MCF 10A (cell line): ENCODE measurements around the gene ISLR. TPM values are rescaled to one million over a fixed set of nuclear protein-coding genes. Genes with fewer than 3 reads are reported as not detected.

ENCODE experiments used
- BruUV-seq: library from RNA; stranded (reverse); fragments of 400-500 nt; replicated peaks from 2 replicates; lab custom pipeline; 2021; lab: Mats Ljungman, UMichigan
- CTCF ChIA-PET: fragments of 300-600 bp; sonication (Branson Sonifier 250); formaldehyde crosslinking; extraction: SDS; loops from one replicate; lab custom pipeline; 2021; ENCODE audit warnings: antibody characterized with exemption, inconsistent platforms; lab: Yijun Ruan, JAX
- POLR2A ChIA-PET: fragments of 300-600, 350-650 bp; sonication (Branson Sonifier 250); formaldehyde crosslinking; extraction: SDS; loops from one replicate; lab custom pipeline; 2020; ENCODE audit warnings: antibody characterized with exemption, inconsistent platforms; lab: Yijun Ruan, JAX
- DNase-seq: peaks from one replicate; pipeline ENCODE4 v3.0.0-alpha.2; 2018; ENCODE audit not compliant: unreplicated experiment
- H3K27ac Mint-ChIP-seq: one replicate; pipeline ENCODE4 v1.8.0; 2022; ENCODE audit warnings: mild to moderate bottlenecking, low read depth, mixed read lengths; ENCODE audit not compliant: unreplicated experiment
- H3K27me3 Mint-ChIP-seq: one replicate; pipeline ENCODE4 v1.8.0; 2022; ENCODE audit warnings: mixed read lengths; ENCODE audit not compliant: insufficient read depth, unreplicated experiment
- H3K36me3 Mint-ChIP-seq: one replicate; pipeline ENCODE4 v1.8.0; 2022; ENCODE audit warnings: mild to moderate bottlenecking, moderate library complexity, mixed read lengths; ENCODE audit not compliant: insufficient read depth, unreplicated experiment
- H3K4me1 Mint-ChIP-seq: one replicate; pipeline ENCODE4 v1.8.0; 2022; ENCODE audit warnings: mixed read lengths; ENCODE audit not compliant: insufficient read depth, unreplicated experiment
- H3K4me3 Mint-ChIP-seq: one replicate; pipeline ENCODE4 v1.8.0; 2022; ENCODE audit warnings: mild to moderate bottlenecking, moderate library complexity, mixed read lengths; ENCODE audit not compliant: unreplicated experiment
- H3K9me3 Mint-ChIP-seq: one replicate; pipeline ENCODE4 v1.8.0; 2022; ENCODE audit warnings: mixed read lengths; ENCODE audit not compliant: unreplicated experiment
- intact Hi-C: fragments of 100-400 bp; cut with micrococcal nuclease; formaldehyde crosslinking; loops from 2 replicates; pipeline ENCODE4 v1.14.1; 2022
- total RNA-seq: library from RNA; stranded (reverse); gene quantifications from 2 replicates; pipeline ENCODE4 v1.2.3, GENCODE V29; 2022
- TF ChIP-seq, protein P1 (sequence below): fragments of 200-600 bp; IDR thresholded peaks from one replicate; pipeline ENCODE4 v1.8.0; 2022; ENCODE audit warnings: antibody characterized with exemption, mild to moderate bottlenecking; ENCODE audit not compliant: unreplicated experiment

The ISLR gene
- total RNA-seq, 1 experiment from 2014 or later, result not detected

DNA sequence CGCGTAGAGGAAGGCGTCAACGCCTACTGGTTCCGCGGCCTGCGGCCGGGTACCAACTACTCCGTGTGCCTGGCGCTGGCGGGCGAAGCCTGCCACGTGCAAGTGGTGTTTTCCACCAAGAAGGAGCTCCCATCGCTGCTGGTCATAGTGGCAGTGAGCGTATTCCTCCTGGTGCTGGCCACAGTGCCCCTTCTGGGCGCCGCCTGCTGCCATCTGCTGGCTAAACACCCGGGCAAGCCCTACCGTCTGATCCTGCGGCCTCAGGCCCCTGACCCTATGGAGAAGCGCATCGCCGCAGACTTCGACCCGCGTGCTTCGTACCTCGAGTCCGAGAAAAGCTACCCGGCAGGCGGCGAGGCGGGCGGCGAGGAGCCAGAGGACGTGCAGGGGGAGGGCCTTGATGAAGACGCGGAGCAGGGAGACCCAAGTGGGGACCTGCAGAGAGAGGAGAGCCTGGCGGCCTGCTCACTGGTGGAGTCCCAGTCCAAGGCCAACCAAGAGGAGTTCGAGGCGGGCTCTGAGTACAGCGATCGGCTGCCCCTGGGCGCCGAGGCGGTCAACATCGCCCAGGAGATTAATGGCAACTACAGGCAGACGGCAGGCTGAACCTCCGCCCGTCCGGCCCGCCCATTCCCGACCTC is 39.0 kb upstream of the ISLR start:
- no peak for DNase-seq
- ChIA-PET POLR2A (no interaction called here), CTCF (interaction anchor here (0.6 kb wide), 1 partner anchor 99 kb away, joined by 3 read pairs; no protein-coding TSS in a partner anchor)
- H3K27ac Mint-ChIP-seq, result no peak overlapping the region
- H3K36me3 Mint-ChIP-seq, result peaks cover 6% of the 10 kb centered on the region
- H3K4me1 Mint-ChIP-seq, result no peaks in the 10 kb centered on the region
- H3K27me3 Mint-ChIP-seq, result peaks cover 50% of the 10 kb centered on the region
- H3K4me3 Mint-ChIP-seq, result no peak overlapping the region
- BruUV-seq, result no TSS peak
- no peaks in the 10 kb centered on the region for H3K9me3 Mint-ChIP-seq
- intact Hi-C loops, result no loop called here
- TF ChIP-seq, protein P1, sequence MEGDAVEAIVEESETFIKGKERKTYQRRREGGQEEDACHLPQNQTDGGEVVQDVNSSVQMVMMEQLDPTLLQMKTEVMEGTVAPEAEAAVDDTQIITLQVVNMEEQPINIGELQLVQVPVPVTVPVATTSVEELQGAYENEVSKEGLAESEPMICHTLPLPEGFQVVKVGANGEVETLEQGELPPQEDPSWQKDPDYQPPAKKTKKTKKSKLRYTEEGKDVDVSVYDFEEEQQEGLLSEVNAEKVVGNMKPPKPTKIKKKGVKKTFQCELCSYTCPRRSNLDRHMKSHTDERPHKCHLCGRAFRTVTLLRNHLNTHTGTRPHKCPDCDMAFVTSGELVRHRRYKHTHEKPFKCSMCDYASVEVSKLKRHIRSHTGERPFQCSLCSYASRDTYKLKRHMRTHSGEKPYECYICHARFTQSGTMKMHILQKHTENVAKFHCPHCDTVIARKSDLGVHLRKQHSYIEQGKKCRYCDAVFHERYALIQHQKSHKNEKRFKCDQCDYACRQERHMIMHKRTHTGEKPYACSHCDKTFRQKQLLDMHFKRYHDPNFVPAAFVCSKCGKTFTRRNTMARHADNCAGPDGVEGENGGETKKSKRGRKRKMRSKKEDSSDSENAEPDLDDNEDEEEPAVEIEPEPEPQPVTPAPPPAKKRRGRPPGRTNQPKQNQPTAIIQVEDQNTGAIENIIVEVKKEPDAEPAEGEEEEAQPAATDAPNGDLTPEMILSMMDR, result no peak

DNA sequence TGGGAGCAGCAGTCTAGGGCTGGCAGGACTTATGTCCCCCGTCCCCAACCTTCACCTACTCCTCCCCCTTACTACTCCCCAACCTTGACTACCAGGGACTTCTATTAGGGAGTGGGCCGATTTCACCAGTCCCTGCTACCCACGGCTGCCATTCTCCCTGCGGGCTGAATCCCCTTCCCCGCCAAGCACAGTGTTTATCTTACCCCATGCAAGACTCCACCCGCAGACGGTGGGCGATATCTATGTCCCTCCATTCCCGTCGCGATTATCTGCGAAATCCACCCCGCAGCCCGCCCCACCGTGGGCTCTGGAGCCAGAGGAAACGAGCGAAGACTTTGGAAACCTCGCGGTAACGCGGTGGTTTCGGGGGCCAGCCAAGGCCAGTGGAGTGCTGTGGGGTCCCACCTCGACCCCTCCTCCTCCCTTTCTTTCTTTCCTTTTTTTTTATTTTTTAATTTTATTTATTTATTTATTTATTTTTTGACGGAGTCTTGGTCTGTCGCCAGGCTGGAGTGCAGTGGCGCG is 38.4 kb upstream of the ISLR start:
- ChIA-PET POLR2A (no interaction called here), CTCF (no interaction called here)
- H3K4me1 Mint-ChIP-seq, result no peaks in the 10 kb centered on the region
- no TSS peak for BruUV-seq
- H3K27ac Mint-ChIP-seq, result no peak overlapping the region
- peaks cover 6% of the 10 kb centered on the region for H3K36me3 Mint-ChIP-seq
- TF ChIP-seq, protein P1, result no peak
- no peaks in the 10 kb centered on the region for H3K9me3 Mint-ChIP-seq
- intact Hi-C loops, result no loop called here
- DNase-seq, result no peak
- H3K27me3 Mint-ChIP-seq, result peaks cover 45% of the 10 kb centered on the region
- no peak overlapping the region for H3K4me3 Mint-ChIP-seq

DNA sequence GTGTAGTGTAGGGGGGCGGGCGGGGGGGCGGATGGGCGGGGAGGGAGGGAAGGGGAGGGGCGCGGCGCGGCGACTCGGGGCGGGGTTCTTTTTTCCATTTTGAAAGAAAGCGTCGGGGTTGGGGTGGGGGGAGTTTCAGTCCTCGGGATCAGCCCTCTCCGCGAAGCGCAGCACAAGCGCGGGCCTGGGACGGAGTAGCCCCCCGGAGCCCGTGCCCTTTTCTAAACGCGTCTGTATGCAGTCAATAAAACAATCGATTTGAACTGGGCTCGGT is 37.0 kb upstream of the ISLR start:
- Mint-ChIP-seq H3K4me1 (no peaks in the 10 kb centered on the region), H3K4me3 (peak overlapping the region; percentile 27), H3K36me3 (no peaks in the 10 kb centered on the region), H3K9me3 (no peaks in the 10 kb centered on the region), H3K27ac (no peak overlapping the region), H3K27me3 (peaks cover 31% of the 10 kb centered on the region)
- TF ChIP-seq, protein P1, result no peak
- BruUV-seq, result no TSS peak
- CTCF ChIA-PET, result no interaction called here
- POLR2A ChIA-PET, result no interaction called here
- no peak for DNase-seq
- intact Hi-C loops, result no loop called here

DNA sequence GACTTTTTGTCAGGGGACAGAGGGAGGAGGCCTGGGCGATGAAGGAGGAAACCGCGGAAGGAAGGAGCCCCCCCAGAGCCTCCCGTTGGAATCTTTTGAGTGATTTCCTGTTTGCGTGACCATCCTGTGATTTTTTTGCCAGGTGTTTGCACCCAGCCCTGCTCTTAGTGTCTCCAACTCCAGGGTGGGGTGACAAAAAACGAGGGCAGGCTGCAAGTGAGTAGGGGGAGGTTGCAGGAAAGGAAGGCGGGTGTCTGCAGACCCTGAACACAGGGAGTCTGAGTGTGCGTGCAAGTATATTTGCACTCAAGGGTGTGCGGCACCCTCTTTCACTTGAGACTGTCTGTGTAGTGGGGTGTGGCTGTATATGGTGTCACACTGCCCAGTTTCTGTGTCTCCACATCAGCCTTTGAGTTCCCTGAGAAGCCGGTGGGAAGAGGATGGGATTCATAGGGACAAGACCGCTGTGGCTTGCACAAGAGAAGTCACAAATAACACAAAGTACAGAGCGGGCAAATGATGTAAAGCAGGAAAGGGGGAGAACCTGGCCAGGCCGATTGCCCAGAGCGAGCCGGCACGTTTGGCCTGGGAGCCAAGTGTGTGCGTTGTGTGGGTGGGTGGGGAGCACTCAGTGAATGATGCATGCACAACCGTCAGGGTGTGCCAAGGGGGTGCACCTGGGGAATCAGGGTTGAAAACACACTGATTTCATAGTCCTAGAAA is 36.5 kb upstream of the ISLR start:
- H3K4me3 Mint-ChIP-seq, result peak overlapping the region; percentile 27
- CTCF ChIA-PET, result no interaction called here

More for the DNA sequence above, 36.5 kb upstream of the ISLR start:
- H3K36me3 Mint-ChIP-seq, result no peaks in the 10 kb centered on the region
- TF ChIP-seq, protein P1, result no peak
- H3K27me3 Mint-ChIP-seq, result peaks cover 26% of the 10 kb centered on the region
- intact Hi-C loops, result no loop called here
- no peaks in the 10 kb centered on the region for H3K4me1 Mint-ChIP-seq
- no peak overlapping the region for H3K27ac Mint-ChIP-seq
- BruUV-seq, result no TSS peak
- no peaks in the 10 kb centered on the region for H3K9me3 Mint-ChIP-seq
- POLR2A ChIA-PET, result no interaction called here
- DNase-seq, result no peak
